Fibroblast of the aortic adventitia (primary cell): ENCODE data around the gene MICAL3. TPM values are rescaled to one million over a fixed set of nuclear protein-coding genes. Genes with fewer than 3 reads are reported as not detected.

ENCODE experiments used
- DNase-seq: peaks from one replicate; pipeline ENCODE4 v3.0.0-alpha.2; 2010; ENCODE audit warnings: low read depth
- H3K4me3 ChIP-seq: 2 replicates; pipeline ENCODE4 v1.5.1; 2011; ENCODE audit warnings: low read depth, mild to moderate bottlenecking, control low read depth, low read length, moderate library complexity
- CTCF ChIP-seq: IDR thresholded peaks from 2 replicates; pipeline ENCODE4 v1.5.1; 2011; ENCODE audit warnings: mild to moderate bottlenecking, low read length, control low read depth, inconsistent platforms; ENCODE audit not compliant: insufficient read depth
- total RNA-seq: library from RNA; depleted of rRNA; stranded (reverse); fragments of >200 nt; gene quantifications from 2 replicates; pipeline ENCODE4 v1.2.3, GENCODE V29; 2012; ENCODE audit warnings: low replicate concordance

MICAL3 gene
- total RNA-seq, 1 donor, result 18.8 TPM

- no peak for DNase-seq
Observed at GRCh38 chr22:17903564-17904295, 120.6 kb downstream of the MICAL3 start.

GRCh38 chr22:17902960-17903359, 121.4 kb downstream of the MICAL3 start:
- TF ChIP-seq CTCF, result no peak
- H3K4me3 ChIP-seq, result no peak overlapping the region
- DNase-seq, result no peak

More at GRCh38 chr22:17903564-17904295, 120.6 kb downstream of the MICAL3 start:
- no peak for TF ChIP-seq CTCF
- no peak overlapping the region for H3K4me3 ChIP-seq

- TF ChIP-seq CTCF, result no peak
- no peak for DNase-seq
- no peak overlapping the region for H3K4me3 ChIP-seq
Observed at GRCh38 chr22:17898375-17898774, 126.0 kb downstream of the MICAL3 start.

- TF ChIP-seq CTCF, result no peak
- DNase-seq, result no peak
- no peak overlapping the region for H3K4me3 ChIP-seq
Observed at GRCh38 chr22:17897858-17898257, 126.5 kb downstream of the MICAL3 start.

- TF ChIP-seq CTCF, result no peak
- no peak for DNase-seq
- no peak overlapping the region for H3K4me3 ChIP-seq
Observed at GRCh38 chr22:17897426-17897825, 126.9 kb downstream of the MICAL3 start.

- H3K4me3 ChIP-seq, result no peak overlapping the region
- TF ChIP-seq CTCF, result peak; percentile 47
- DNase-seq, result no peak
Observed at GRCh38 chr22:17896586-17896985, 127.8 kb downstream of the MICAL3 start.
